EL (cell line): ENCODE data around the gene TRIM75.
"Not testable (repeated sequence)": the region's sequence is repeated elsewhere in the genome, so short reads cannot be mapped to it uniquely, and the experiment has no call there.

Experiments
- DNase-seq: peaks from one replicate; pipeline ENCODE4 v3.0.0-alpha.2; 2016

TRIM75 gene

GRCh38 chr4:165053645-165054044 lies at the start of gene TRIM75:
Gene TRIM75, plus strand, starts transcription at chr4:165053866. Its CDS starts 5,282 bp downstream, at chr4:165059148.
- no peak for DNase-seq

DNA sequence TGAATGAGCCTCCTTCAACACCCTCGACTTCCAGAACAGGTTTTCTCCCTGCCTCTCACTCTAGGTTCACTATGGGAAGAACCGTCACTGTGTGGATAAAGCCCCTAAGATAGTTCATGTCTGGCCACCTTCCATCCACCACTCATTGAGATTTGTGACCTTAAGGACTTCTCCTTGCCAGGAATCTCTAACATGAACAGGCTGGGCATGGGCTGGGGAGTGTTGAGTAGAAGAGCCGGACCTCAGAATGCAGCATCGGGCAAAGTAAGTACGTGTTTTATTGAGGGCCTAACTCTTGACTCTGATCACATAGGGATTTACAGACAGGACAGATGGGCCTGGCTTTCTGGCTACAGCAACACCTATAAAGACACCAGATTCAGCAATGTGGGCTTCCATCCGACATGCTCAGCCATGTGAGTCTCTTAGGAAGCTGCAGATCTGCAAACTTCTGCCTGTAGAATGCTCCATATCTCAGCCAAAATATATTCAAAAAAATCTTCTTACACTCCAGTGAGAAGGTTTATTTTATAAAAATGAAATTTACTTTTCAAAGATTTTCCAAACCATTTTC lies 48.2 kb upstream of the TRIM75 start:
- no peak for DNase-seq

- DNase-seq: no peak
These were observed 47.2 kb upstream of the TRIM75 start for GRCh38 chr4:165006456-165006855.

DNA sequence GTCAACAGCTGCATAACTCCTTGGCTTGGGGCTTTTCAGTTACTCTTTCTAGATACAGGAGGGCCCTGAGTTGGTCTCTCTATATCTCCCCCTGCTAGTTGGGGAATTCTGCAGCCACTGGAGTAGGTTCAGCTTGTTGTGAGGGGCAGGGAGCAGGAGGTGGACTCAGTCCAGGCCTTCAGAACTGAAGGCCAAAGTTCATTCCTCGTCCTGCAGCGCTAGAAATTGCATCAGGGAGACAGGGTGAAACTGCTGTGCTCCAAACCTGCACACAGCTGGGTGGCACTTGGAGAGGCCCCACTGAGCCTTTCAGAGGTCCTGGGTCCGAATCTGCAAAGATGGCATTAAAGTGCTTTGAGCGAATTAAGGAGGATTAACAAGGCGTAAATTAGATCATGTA lies 46.8 kb upstream of the TRIM75 start:
- no peak for DNase-seq

- no peak for DNase-seq
These were observed 44.0 kb upstream of the TRIM75 start for GRCh38 chr4:165009493-165010227.

GRCh38 chr4:165010487-165010886 lies 43.2 kb upstream of the TRIM75 start:
- no peak for DNase-seq

- DNase-seq: no peak
These were observed 42.7 kb upstream of the TRIM75 start for GRCh38 chr4:165010991-165011390.

GRCh38 chr4:165011403-165011802 lies 42.3 kb upstream of the TRIM75 start:
- DNase-seq: peak; percentile 1

GRCh38 chr4:165013691-165014090 lies 40.0 kb upstream of the TRIM75 start:
- no peak for DNase-seq

DNA sequence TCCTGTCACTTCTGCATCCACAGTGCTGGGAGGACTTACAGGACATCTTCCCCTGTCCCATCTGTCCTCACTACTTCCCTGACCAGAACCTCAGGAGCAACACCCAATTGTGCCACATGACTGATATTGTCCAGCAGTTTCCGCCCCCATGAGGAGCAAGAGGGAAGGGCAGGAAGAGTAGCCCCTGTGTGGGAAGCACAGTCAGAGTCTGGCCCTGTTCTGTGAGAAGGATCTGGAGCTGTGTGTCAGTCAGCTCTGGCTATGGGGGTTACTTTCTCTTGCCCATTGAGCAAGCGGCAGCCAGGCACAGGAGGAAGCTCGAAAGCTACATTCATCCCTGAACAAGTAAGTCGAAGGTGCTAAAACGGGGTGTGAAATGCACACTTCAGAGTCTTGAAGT lies 36.7 kb upstream of the TRIM75 start:
- DNase-seq: peak; percentile 9

- DNase-seq: not testable (repeated sequence)
These were observed 33.7 kb upstream of the TRIM75 start for GRCh38 chr4:165019995-165020394.

DNA sequence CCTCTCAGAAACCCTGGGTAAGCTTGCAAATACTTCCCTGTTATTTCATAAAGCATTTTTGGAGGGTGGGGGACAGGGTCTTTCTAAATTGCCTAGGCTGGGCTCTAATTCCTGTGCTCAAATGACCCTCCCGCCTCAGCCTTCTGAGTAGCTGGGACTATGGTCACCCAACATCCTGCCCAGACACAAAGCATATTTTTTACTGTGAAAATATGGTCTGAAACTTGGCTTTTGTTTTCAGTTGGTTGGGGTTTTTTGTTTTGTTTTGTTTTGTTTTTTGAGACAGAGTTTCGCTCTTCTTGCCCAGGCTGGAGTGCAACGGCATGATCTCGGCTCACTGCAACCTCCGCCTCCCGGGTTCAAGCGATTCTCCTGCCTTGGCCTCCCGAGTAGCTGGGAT lies 27.9 kb upstream of the TRIM75 start:
- DNase-seq: not testable (repeated sequence)

DNA sequence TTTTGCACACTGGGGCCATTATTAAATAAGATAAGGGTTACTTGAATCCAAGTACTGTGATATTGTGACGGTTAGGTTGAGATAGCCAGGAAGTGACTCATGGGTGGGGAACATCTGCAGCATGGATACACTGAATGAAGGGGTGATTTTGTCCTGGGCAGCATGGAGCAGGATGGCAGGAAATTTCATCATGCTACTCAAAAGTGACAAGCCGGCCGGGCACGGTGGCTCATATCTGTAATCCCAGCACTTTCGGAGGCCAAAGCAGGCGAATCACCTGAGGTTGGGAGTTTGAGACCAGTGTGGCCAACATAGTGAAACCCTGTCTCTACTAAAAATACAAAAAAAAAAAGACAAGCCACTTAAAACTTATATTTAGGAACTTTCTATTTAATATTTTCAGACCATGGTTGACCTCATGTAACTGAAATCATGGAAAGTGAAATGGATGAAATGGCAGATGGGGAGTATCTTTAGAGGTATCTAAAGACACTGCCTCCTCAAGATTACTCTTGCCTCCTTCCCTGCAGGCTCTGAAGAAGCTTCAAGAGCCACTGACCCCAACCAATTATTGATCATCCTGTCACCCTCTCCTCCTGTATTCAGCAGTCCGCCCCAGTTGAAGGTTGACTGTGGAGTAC lies 25.8 kb upstream of the TRIM75 start:
- peak; percentile 8 for DNase-seq

DNA sequence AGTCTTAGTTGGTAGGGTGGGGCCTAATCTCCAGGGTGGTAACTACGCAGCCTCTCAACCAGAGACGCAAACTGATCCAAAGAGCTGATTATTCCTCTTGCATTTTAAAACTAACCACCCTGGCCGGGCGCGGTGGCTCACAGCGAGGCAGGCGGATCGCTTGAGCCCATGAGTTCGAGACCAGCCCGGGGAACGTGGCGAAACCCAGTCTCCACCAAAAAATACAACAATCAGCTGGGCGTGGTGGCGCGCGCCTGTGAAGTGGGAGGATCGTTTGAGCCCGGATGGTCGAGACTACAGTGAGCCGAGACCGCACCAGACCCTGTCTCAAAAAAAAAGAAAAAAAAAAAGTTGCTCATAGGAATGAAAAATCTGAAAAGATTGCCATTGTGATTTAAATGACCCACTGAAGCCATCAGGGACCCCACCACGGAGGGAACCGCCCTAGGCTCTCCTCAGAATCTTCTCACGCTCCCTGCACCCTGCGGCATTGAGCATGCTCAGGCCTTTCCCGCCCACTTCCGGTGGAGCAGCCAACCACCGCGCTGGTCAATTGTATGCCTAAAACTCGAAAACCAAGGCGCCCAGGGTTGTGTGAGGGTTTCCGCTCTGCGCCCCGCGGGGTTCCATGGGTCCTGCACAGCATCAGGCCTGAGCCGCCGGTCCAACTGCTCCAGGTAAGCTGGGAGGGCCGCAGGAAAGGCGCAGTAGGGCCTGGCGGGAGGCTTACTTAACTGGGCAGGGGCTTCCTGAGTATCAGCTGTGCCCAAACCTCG lies 22.0 kb upstream of the TRIM75 start, which contains the start of gene TRIM60:
TSS of gene TRIM60 (plus strand) at position 564 of the 776 bp plus-strand sequence. CDS start 8,074 bp downstream, outside the sequence.
- DNase-seq: no peak

DNA sequence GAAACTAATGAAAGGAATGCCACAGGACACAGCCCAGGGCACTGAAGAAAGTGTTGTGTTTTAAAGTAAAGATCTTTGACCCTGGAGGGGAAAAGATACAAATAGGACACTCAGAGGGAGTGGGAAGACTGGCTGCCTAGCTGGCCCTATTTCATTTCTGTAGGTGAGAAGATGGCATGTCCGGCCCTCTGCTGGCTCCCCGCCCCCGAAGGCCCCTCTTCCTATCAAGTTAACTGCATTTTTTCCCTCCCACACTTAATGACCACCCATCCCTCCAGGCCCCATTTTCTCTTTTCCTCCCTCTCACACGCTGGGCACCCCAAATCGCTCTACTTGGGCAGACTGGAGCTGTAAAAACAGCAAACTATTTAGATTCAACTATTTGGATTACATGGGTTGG lies 5.5 kb upstream of the TRIM75 start:
- no peak for DNase-seq

DNA sequence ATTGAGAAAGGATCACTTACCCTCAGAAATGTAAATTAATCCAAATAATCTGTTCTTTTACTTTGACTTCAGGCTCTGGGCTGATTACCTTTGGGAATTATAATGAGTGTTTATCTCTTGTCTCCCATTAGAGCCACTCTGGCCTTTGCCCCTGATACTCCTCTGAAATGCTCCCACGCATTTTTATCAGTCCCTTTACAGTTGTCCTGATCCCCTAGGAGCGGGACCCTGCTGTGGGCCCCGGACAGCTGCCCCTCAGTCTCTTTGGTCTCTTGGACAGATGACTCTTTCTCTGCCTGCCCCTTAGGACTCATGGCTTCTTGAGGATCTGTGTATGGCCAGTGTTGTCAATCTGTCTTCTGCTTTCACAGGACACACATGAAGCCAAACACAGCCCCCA lies 1.0 kb upstream of the TRIM75 start:
- no peak for DNase-seq

DNA sequence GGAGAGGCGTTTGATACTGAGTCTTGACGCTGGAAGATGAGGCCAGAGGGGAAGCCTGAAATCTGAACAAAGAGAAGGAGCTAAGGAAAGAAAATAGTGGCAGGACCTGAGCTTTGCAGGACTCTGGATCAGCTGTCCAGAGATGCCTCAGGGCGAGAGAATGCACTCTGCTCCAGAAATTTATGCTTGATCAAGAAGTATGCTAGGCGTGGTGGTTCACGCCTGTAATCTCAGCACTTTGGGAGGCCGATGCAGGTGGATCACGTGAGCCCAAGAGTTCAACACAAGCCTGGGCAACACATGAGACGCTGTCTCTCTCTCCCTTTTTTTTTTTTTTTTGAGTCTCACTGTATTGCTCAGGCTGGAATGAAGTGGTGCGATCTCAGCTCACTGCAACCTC lies 1.9 kb downstream of the TRIM75 start:
- no peak for DNase-seq

DNA sequence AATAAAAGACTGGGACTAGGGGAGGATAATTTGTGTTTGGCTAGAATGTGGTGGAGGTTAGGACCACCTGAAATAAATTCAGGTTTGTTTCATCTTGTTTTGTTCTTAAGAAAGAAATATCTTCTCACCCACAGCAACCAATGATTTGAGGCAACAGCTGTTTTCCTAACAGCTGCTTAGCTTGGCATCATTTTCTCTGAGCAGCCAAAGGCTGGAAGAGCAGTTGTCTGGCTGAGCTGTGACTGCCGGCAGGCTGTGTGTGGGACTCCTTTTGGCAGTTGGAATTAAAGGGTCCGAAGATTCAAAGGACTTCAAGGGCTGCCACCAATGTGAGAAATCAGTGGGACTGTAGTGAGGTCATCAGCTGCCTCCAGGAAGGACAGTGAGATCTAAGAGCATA lies 5.0 kb downstream of the TRIM75 start:
- no peak for DNase-seq

GRCh38 chr4:165059386-165059785 lies 5.7 kb downstream of the TRIM75 start:
- no peak for DNase-seq

- DNase-seq: no peak
These were observed 7.3 kb downstream of the TRIM75 start for GRCh38 chr4:165060938-165061337.

DNA sequence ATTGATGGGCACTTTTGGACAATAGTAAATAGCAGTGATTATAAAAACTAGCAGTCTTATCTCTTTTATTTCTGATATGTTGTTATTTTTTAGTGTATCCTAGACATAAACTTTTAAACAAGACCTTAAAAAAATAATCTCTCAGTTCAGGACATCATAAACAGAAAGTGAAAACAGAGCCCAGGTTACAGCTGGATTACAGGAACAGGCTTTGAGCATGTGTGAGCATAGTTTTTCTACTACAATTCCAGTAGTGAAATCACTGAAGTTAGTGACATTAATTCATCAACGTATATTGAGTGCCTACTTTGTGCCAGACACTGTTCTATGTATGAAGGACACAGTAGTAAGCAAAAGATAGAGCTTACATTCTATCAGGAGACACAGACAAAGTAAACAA lies 16.9 kb downstream of the TRIM75 start:
- no peak for DNase-seq

DNA sequence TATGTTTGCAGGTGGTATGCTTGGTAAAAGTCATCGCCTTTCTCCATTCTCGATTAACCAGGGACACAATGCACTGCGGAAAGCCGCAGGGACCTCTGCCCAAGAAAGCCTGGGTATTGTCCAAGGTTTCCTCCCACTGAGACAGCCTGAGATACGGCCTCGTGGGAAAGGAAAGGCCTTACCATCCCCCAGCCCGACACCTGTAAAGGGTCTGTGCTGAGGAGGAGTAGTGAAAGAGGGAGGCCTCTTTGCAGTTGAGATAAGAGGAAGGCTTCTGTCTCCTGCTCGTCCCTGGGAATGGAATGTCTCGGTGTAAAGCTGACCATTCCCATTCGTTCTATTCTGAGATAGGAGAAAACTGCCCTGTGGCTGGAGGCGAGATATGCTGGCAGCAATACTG lies 19.7 kb downstream of the TRIM75 start:
- not testable (repeated sequence) for DNase-seq

DNA sequence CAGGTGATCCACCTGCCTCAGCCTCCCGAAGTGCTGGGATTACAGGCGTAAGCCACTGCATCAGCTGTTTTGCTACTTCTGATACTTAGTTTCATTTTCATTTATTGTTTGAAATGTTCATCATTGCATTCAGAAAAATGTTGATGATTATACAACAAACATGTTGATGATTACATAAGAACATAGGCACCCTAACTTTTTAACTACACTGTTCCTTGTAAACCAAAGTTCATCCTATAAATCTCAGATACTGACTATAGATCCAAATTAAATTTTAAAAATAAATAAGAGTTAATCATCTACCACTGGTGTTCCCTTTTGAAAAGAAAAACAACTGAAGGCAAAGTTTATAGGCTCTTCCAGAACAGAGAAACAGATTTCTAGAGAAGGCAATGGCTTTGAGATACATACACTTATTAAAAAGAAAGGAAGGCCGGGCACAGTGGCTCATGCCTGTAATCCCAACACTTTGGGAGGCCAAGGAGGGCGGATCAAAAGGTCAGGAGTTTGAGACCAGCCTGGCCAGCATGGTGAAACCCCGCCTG lies 23.4 kb downstream of the TRIM75 start:
- DNase-seq: no peak
